Measurements from ENCODE around the gene NR2F1. TPM values are rescaled to one million over a fixed set of nuclear protein-coding genes. Genes with fewer than 3 reads are reported as not detected.

NR2F1 gene
- total RNA-seq, 2 donors from 2014 or later, result 1.1 to 3.4 TPM

DNA sequence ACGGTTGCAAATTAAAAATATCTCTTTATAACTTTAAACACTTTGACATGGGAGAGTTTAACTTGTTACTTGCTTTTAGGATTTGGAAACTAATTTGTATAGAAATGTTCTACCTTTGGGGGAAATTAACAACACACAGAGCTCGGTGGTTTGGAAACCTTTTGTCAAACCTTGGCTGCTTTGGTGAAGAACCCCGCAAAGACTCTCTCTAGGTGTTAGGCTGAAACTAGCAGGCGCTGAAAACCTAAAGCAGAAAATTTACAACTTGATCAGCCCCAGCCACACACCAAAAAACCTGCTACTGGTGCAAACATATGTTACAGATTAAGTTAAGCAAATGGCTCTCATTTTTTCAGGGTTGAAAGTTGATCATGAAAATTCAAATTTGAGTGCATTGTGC is 25.8 kb downstream of the NR2F1 start:
- Histone ChIP-seq H3K27ac (no peak overlapping the region), H3K4me3 (no peak overlapping the region), H3K9me3 (no peaks in the 10 kb centered on the region), H3K36me3 (no peaks in the 10 kb centered on the region), H3K4me1 (ENCODE audit: control insufficient read depth in 1 of 2, low read depth in 2 of 2) (peaks cover 0 to 18% of the 10 kb centered on the region in 2 donors), H3K27me3 (replicated peaks; ENCODE audit: insufficient read depth) (peaks cover 47% of the 10 kb centered on the region)
- DNase-seq (ENCODE audit: low spot score), result no peak
- TF ChIP-seq, protein P1, sequence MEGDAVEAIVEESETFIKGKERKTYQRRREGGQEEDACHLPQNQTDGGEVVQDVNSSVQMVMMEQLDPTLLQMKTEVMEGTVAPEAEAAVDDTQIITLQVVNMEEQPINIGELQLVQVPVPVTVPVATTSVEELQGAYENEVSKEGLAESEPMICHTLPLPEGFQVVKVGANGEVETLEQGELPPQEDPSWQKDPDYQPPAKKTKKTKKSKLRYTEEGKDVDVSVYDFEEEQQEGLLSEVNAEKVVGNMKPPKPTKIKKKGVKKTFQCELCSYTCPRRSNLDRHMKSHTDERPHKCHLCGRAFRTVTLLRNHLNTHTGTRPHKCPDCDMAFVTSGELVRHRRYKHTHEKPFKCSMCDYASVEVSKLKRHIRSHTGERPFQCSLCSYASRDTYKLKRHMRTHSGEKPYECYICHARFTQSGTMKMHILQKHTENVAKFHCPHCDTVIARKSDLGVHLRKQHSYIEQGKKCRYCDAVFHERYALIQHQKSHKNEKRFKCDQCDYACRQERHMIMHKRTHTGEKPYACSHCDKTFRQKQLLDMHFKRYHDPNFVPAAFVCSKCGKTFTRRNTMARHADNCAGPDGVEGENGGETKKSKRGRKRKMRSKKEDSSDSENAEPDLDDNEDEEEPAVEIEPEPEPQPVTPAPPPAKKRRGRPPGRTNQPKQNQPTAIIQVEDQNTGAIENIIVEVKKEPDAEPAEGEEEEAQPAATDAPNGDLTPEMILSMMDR (IDR thresholded peaks at IDR 0.05), result no peak
- ATAC-seq (ENCODE audit: insufficient number of reproducible peaks, low FRiP score, low read depth), result no peak

DNA sequence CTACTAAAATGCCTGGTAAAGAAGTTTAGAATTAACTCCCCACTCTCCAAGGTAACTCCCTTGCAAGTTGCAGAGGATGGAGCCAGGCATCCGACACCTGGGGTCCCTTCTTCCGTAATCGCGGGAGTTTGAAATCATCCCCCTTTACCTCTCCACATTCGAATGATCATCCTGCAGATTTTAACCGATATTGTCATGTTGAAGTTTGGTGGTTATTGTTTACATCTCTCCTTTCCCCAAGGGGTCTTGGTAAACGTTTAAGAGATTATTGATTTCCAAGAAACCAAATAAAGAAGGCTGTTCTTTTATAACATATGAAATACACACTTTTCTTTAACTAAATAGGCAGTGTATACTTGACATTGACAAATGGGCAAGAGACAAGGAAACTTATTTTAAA is 26.7 kb downstream of the NR2F1 start:
- no peak overlapping the region for H3K4me3 ChIP-seq
- DNase-seq (ENCODE audit: low spot score) (no peak), ATAC-seq (ENCODE audit: insufficient number of reproducible peaks, low FRiP score, low read depth) (no peak)
- TF ChIP-seq, protein P1 (IDR thresholded peaks at IDR 0.05), result no peak
- H3K27ac ChIP-seq, result no peak overlapping the region
- peaks cover 0 to 12% of the 10 kb centered on the region in 2 donors for H3K4me1 ChIP-seq (ENCODE audit: control insufficient read depth in 1 of 2, low read depth in 2 of 2)
- H3K9me3 ChIP-seq, result no peaks in the 10 kb centered on the region
- H3K27me3 ChIP-seq (replicated peaks; ENCODE audit: insufficient read depth), result peaks cover 43% of the 10 kb centered on the region
- no peaks in the 10 kb centered on the region for H3K36me3 ChIP-seq

DNA sequence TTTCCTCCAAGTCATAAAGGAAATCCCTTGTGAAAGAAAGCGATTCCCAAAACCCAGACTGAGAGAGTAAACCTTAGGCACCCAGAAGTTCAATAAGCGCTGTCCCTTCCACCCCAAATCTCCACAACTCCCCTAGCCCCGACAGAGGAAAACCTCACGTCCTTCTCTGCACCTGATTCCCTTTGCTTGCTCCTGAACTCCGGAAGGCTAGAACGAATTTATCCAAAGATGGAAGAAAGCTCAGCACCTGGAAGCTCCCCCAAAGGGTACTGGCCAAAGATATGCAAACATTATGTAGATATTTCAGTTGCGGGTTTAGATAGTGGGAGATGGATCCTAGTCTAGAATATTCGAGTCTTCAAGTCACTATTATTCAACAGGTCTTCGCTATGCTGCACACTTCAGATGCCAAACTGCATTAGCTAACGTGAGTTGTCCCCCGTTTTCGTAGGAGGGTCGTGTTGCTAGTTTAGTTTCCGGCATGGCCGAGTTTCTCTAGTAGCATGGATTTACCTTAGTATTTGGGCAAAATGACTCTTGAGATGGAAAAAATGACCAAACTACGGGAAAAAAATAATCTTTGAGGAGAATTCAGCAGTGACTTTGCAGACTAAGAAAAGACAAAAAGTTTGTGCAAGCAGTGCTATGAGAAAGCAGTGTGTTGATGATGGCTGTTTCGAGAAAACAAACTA is 27.7 kb downstream of the NR2F1 start:
- DNase-seq (ENCODE audit: low spot score) (no peak), ATAC-seq (ENCODE audit: insufficient number of reproducible peaks, low FRiP score, low read depth) (no peak)
- Histone ChIP-seq H3K36me3 (no peaks in the 10 kb centered on the region), H3K9me3 (no peaks in the 10 kb centered on the region), H3K4me3 (no peak overlapping the region), H3K4me1 (ENCODE audit: control insufficient read depth in 1 of 2, low read depth in 2 of 2) (peaks cover 0 to 12% of the 10 kb centered on the region in 2 donors), H3K27ac (no peak overlapping the region), H3K27me3 (replicated peaks; ENCODE audit: insufficient read depth) (peaks cover 43% of the 10 kb centered on the region)
- TF ChIP-seq, protein P1 (IDR thresholded peaks at IDR 0.05), result no peak

DNA sequence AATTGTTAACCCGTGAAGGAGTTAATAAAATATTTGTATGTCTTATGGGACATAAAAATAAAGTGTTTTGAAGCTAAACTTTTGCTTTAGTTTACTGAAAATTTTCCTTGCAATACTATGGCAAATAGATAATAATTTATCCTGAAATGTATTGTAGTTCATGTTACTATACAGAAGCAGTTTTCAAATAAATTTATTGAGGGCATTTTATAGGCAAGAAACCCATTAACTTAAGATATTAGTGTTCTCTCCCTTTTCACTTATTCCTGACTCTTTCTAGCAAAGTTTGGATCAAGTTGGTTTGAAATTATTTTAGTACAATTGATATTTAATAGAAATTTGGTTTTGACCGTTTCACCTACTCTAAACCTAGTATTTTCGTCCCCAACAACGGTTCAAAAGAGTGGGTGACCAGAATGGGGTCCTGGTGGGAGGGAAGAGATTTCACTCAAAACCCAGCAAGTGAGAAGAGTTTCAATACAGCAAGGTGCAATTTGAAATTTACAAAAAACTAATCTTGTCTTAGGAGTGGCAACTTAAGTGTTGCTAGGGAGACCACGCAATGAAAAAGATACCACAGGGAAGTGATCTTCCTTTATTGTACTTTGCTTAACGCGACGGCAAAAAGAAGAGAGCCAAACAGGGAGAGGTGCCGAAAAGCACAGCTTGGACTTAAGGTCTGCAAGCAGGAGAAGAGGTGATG is 28.4 kb downstream of the NR2F1 start:
- TF ChIP-seq, protein P1 (IDR thresholded peaks at IDR 0.05), result no peak
- Histone ChIP-seq H3K4me1 (ENCODE audit: control insufficient read depth in 1 of 2, low read depth in 2 of 2) (peaks cover 0 to 12% of the 10 kb centered on the region in 2 donors), H3K27me3 (replicated peaks; ENCODE audit: insufficient read depth) (peaks cover 43% of the 10 kb centered on the region), H3K36me3 (no peaks in the 10 kb centered on the region), H3K4me3 (no peak overlapping the region), H3K27ac (no peak overlapping the region), H3K9me3 (no peaks in the 10 kb centered on the region)
- ATAC-seq (ENCODE audit: insufficient number of reproducible peaks, low FRiP score, low read depth) (no peak), DNase-seq (ENCODE audit: low spot score) (no peak)

DNA sequence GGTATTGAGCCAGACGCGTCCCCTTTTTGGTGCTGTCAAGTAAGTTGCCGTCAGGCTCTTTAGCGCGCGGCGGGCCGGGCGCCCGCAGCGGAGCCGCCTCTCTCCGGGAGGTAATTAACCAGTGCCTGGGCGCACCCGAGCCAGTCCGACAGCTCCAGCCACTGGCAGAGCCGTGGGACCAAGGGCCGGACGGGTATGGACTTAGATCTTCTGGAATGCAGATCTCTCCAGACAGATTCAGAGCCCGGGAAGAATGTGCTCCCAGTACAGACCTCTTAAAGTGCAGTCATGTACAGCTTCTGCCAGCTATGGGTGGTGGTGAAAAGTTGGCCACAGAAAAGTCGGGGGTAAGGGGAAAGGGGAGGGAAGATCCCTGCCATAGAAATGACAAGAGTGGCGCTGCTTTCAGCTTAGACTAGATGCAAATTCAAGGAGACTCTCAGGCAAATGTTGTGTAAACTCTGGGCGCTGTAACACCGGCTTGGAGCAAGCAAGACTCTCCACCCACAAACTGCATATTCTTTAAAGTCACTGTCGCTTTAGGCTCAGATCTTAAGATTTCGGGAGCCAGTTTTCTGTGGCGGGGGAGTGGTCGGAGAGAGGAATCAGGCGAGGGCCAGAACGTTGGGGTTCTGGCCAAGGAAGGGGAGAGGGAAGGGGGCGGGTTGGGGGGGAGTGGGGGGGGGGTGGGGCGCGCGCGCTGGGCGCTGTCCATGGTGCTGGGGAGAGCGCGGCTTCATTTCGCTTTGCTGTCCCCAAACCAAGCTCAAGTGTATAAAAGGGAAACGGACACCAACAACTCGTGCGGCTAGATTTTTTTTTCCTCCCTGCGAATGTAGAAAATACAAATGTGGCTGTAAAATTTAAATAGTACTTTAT is 29.2 kb downstream of the NR2F1 start:
- no peaks in the 10 kb centered on the region for H3K36me3 ChIP-seq
- ATAC-seq (ENCODE audit: insufficient number of reproducible peaks, low FRiP score, low read depth), result no peak
- H3K9me3 ChIP-seq, result no peaks in the 10 kb centered on the region
- peaks cover 0 to 10% of the 10 kb centered on the region in 2 donors for H3K4me1 ChIP-seq (ENCODE audit: control insufficient read depth in 1 of 2, low read depth in 2 of 2)
- peaks cover 38% of the 10 kb centered on the region for H3K27me3 ChIP-seq (replicated peaks; ENCODE audit: insufficient read depth)
- H3K27ac ChIP-seq, result no peak overlapping the region
- no peak overlapping the region for H3K4me3 ChIP-seq
- TF ChIP-seq, protein P1 (IDR thresholded peaks at IDR 0.05), result no peak
- no peak for DNase-seq (ENCODE audit: low spot score)
